DMS53 treated with DMSO at 0.1 percent for 48 hours (cell line): ENCODE results near the gene FRMD3.
A peak's percentile ranks its signal among the peaks of the same experiment; 100 is the strongest.

Experiments
- DNase-seq: peaks from one replicate; lab custom pipeline; 2025; ENCODE audit not compliant: unreplicated experiment; lab: John Stamatoyannopoulos, UW

FRMD3 gene

GRCh38 chr9:83475741-83476140, 62.5 kb downstream of the FRMD3 start:
- no peak for DNase-seq

GRCh38 chr9:83474631-83475030, 63.6 kb downstream of the FRMD3 start:
- no peak for DNase-seq

- no peak for DNase-seq
Measured at GRCh38 chr9:83473488-83473971, 64.7 kb downstream of the FRMD3 start.

GRCh38 chr9:83472764-83473163, 65.4 kb downstream of the FRMD3 start:
- no peak for DNase-seq

GRCh38 chr9:83472221-83472665, 66.0 kb downstream of the FRMD3 start:
- DNase-seq: peak; percentile 12

- no peak for DNase-seq
Measured at GRCh38 chr9:83471241-83471640, 67.0 kb downstream of the FRMD3 start.

- DNase-seq: no peak
Measured at GRCh38 chr9:83469722-83470121, 68.5 kb downstream of the FRMD3 start.

GRCh38 chr9:83468821-83469220, 69.4 kb downstream of the FRMD3 start:
- no peak for DNase-seq

GRCh38 chr9:83466877-83467276, 71.3 kb downstream of the FRMD3 start:
- no peak for DNase-seq

- no peak for DNase-seq
Measured at GRCh38 chr9:83466351-83466750, 71.8 kb downstream of the FRMD3 start.

GRCh38 chr9:83459830-83460229, 78.4 kb downstream of the FRMD3 start:
- DNase-seq: no peak

GRCh38 chr9:83458530-83458929, 79.7 kb downstream of the FRMD3 start:
- no peak for DNase-seq

- DNase-seq: no peak
Measured at GRCh38 chr9:83457005-83457404, 81.2 kb downstream of the FRMD3 start.

- no peak for DNase-seq
Measured at GRCh38 chr9:83456226-83456625, 82.0 kb downstream of the FRMD3 start.

GRCh38 chr9:83454076-83454475, 84.1 kb downstream of the FRMD3 start:
- no peak for DNase-seq

GRCh38 chr9:83451308-83451707, 86.9 kb downstream of the FRMD3 start:
- no peak for DNase-seq

- no peak for DNase-seq
Measured at GRCh38 chr9:83449983-83450382, 88.2 kb downstream of the FRMD3 start.

GRCh38 chr9:83449166-83449565, 89.0 kb downstream of the FRMD3 start:
- no peak for DNase-seq

GRCh38 chr9:83448626-83449025, 89.6 kb downstream of the FRMD3 start:
- no peak for DNase-seq

GRCh38 chr9:83447351-83447750, 90.8 kb downstream of the FRMD3 start:
- DNase-seq: no peak

GRCh38 chr9:83445703-83446265, 92.4 kb downstream of the FRMD3 start:
- DNase-seq: no peak

- no peak for DNase-seq
Measured at GRCh38 chr9:83444110-83444509, 94.1 kb downstream of the FRMD3 start.

- no peak for DNase-seq
Measured at GRCh38 chr9:83441390-83441789, 96.8 kb downstream of the FRMD3 start.
